ENCODE data around the gene PPP6R3. TPM values are rescaled to one million over a fixed set of nuclear protein-coding genes. Genes with fewer than 3 reads are reported as not detected.

Gene PPP6R3
- total RNA-seq, 1 experiment from 2014 or later: 163 TPM

GRCh38 chr11:68469642-68470041 lies 9.1 kb downstream of the PPP6R3 start:
- H3K4me1 ChIP-seq (ENCODE audit: control insufficient read depth, insufficient read depth, low read length): peaks cover 27% of the 10 kb centered on the region
- intact Hi-C loops (cut with micrococcal nuclease; ENCODE audit: unreplicated experiment) (no loop called here), in situ Hi-C loops (cut with HindIII; ENCODE audit: low pct_unique_long_range_greater_than_20kb, low sequenced_read_pairs) (no loop called here)
- ChIA-PET CTCF (no interaction called here), POLR2A (no interaction called here)
- no peaks in the 10 kb centered on the region for H3K9me3 ChIP-seq (ENCODE audit: control insufficient read depth, insufficient read depth, low read depth, low read length)
- no peak for TF ChIP-seq TCF7L2 (IDR thresholded peaks at IDR 0.05; ENCODE audit: low read depth, low read length)
- no peak for TF ChIP-seq SIN3A (IDR thresholded peaks at IDR 0.05; ENCODE audit: borderline replicate concordance, insufficient read depth, low read depth, low read length)
- no peak for TF ChIP-seq POLR2AphosphoS5 (IDR thresholded peaks at IDR 0.05; ENCODE audit: low read depth, low read length)
- no peak for TF ChIP-seq CTCF (IDR thresholded peaks at IDR 0.05)
- no peak for TF ChIP-seq REST (IDR thresholded peaks at IDR 0.05; ENCODE audit: insufficient read depth in 1 of 2, low read depth in 2 of 2, low read length in 1 of 2)
- no peak overlapping the region for H3K4me3 ChIP-seq (ENCODE audit: low read depth in 2 of 2, low read length in 2 of 2)
- no TSS peak for BruUV-seq (replicated peaks)
- H3K36me3 ChIP-seq (ENCODE audit: control insufficient read depth, insufficient read depth, low read length): no peaks in the 10 kb centered on the region
- H3K27me3 ChIP-seq (ENCODE audit: control insufficient read depth, insufficient read depth, low read length): no peaks in the 10 kb centered on the region
- no peak overlapping the region for H3K27ac ChIP-seq (ENCODE audit: low read length)
- no peak for ATAC-seq
- no peak for DNase-seq (ENCODE audit: low read depth, low spot score)

- ChIA-PET CTCF (no interaction called here), POLR2A (interaction anchor here (0.6 kb wide), 1 partner anchor 12 kb away, joined by 13 read pairs; no protein-coding TSS in a partner anchor)
- ATAC-seq (no peak), DNase-seq (ENCODE audit: low read depth, low spot score) (no peak)
- Histone ChIP-seq H3K27me3 (ENCODE audit: control insufficient read depth, insufficient read depth, low read length) (no peaks in the 10 kb centered on the region), H3K9me3 (ENCODE audit: control insufficient read depth, insufficient read depth, low read depth, low read length) (no peaks in the 10 kb centered on the region), H3K4me3 (ENCODE audit: low read depth in 2 of 2, low read length in 2 of 2) (no peak overlapping the region), H3K27ac (ENCODE audit: low read length) (no peak overlapping the region), H3K4me1 (ENCODE audit: control insufficient read depth, insufficient read depth, low read length) (peaks cover 24% of the 10 kb centered on the region), H3K36me3 (ENCODE audit: control insufficient read depth, insufficient read depth, low read length) (no peaks in the 10 kb centered on the region)
- in situ Hi-C loops (cut with HindIII; ENCODE audit: low pct_unique_long_range_greater_than_20kb, low sequenced_read_pairs) (no loop called here), intact Hi-C loops (cut with micrococcal nuclease; ENCODE audit: unreplicated experiment) (no loop called here)
- no TSS peak for BruUV-seq (replicated peaks)
- TF ChIP-seq CTCF (IDR thresholded peaks at IDR 0.05): no peak
- TF ChIP-seq SIN3A (IDR thresholded peaks at IDR 0.05; ENCODE audit: borderline replicate concordance, insufficient read depth, low read depth, low read length): no peak
- no peak for TF ChIP-seq REST (IDR thresholded peaks at IDR 0.05; ENCODE audit: insufficient read depth in 1 of 2, low read depth in 2 of 2, low read length in 1 of 2)
- TF ChIP-seq POLR2AphosphoS5 (IDR thresholded peaks at IDR 0.05; ENCODE audit: low read depth, low read length): no peak
- no peak for TF ChIP-seq TCF7L2 (IDR thresholded peaks at IDR 0.05; ENCODE audit: low read depth, low read length)
These were observed 9.8 kb downstream of the PPP6R3 start for GRCh38 chr11:68470304-68470811.

All from Panc1 (cell line).